Transverse colon (tissue), 4 donors: ENCODE measurements around the gene HIF3A. TPM values are rescaled to one million over a fixed set of nuclear protein-coding genes. Genes with fewer than 3 reads are reported as not detected.
"Not testable (repeated sequence)": the region's sequence is repeated elsewhere in the genome, so short reads cannot be mapped to it uniquely, and the experiment has no call there.

ENCODE experiments used
- DNase-seq: peaks from one replicate; pipeline ENCODE4 v3.0.0-alpha.2; 2019
- H3K27ac ChIP-seq, 4 donors: fragments of 200-600 bp; sonication (generic); 2 replicates each; pipeline ENCODE4 v1.5.1; 2016 to 2018; ENCODE audit warnings: inconsistent platforms in 4 of 4
- H3K27me3 ChIP-seq: fragments of 200-600 bp; sonication (generic); 2 replicates; pipeline ENCODE4 v1.5.1; 2017; ENCODE audit warnings: inconsistent platforms
- H3K36me3 ChIP-seq, 4 donors: fragments of 200-600 bp; sonication (generic); 2 replicates each; pipeline ENCODE4 v1.5.1; 2017 to 2019; ENCODE audit warnings: inconsistent platforms in 4 of 4
- H3K4me1 ChIP-seq, 4 donors: fragments of 200-600 bp; sonication (generic); 2 replicates each; pipeline ENCODE4 v1.5.1; 2017 to 2020; ENCODE audit warnings: inconsistent platforms in 4 of 4
- H3K4me3 ChIP-seq, 4 donors: fragments of 200-600 bp; sonication (generic); 1 replicate in 1 of 4; 2 replicates in 3 of 4; pipeline versions ENCODE4 v1.5.1 to v1.6.1; 2017 to 2019; ENCODE audit warnings: inconsistent platforms in 4 of 4
- H3K9me3 ChIP-seq, 2 donors: fragments of 200-600 bp; sonication (generic); 2 replicates each; pipeline ENCODE4 v1.5.1; 2017 to 2019; ENCODE audit warnings: inconsistent platforms in 2 of 2
- EP300 ChIP-seq: sonication (generic); formaldehyde crosslinking; IDR thresholded peaks from one replicate; pipeline ENCODE4 v1.6.1; 2017; ENCODE audit warnings: antibody characterized with exemption, low read depth
- POLR2A ChIP-seq: fragments of 450-650 bp; IDR thresholded peaks from one replicate; pipeline ENCODE4 v1.6.1; 2016; ENCODE audit warnings: antibody characterized with exemption, mild to moderate bottlenecking, moderate library complexity
- POLR2AphosphoS5 ChIP-seq, 3 donors: sonication (generic); formaldehyde crosslinking; IDR thresholded peaks; one replicate each; pipeline ENCODE4 v1.6.1; 2016; ENCODE audit warnings: antibody characterized with exemption in 3 of 3
- WGBS, 2 donors: methylation state at CpG; one replicate each; pipeline ENCODE4 v1.1.5; 2018; ENCODE audit warnings: low coverage in 1 of 2; 5-methylcytosine and 5-hydroxymethylcytosine counted together
- in situ Hi-C, 4 donors: fragments of 200-750 bp; cut with MboI; loops; one replicate each; pipeline versions ENCODE4 v1.15.0 to v1.15.1; 2017; ENCODE audit warnings: low sequenced_read_pairs in 3 of 4, low pct_ligation_motif_present in 1 of 4, low pct_unique_long_range_greater_than_20kb in 1 of 4
- intact Hi-C: fragments of 100-400 bp; cut with DNase I; formaldehyde crosslinking; loops from one replicate; pipeline ENCODE4 v1.15.1; 2023; ENCODE audit warnings: low total_unique reads
- total RNA-seq, 4 donors: library from RNA; depleted of rRNA; stranded (reverse); fragments of >200 nt; gene quantifications; one replicate each; pipeline ENCODE4 v1.1.0, GENCODE V29; 2016
- TF ChIP-seq, protein P1 (sequence below), 5 experiments: fragments of 200-600 bp in 3 of 5; fragments of 450-650 bp in 2 of 5; sonication (generic) in 3 of 5; IDR thresholded peaks; 1 replicate in 2 of 5; 2 replicates in 3 of 5; pipeline ENCODE4 v1.5.1; 2016 to 2017; ENCODE audit warnings: antibody characterized with exemption in 5 of 5, inconsistent platforms in 3 of 5, mild to moderate bottlenecking in 2 of 5, moderate library complexity in 1 of 5

HIF3A gene
- total RNA-seq, 4 donors from 2014 or later = 37.7 to 227 (median 97.5) TPM

DNA sequence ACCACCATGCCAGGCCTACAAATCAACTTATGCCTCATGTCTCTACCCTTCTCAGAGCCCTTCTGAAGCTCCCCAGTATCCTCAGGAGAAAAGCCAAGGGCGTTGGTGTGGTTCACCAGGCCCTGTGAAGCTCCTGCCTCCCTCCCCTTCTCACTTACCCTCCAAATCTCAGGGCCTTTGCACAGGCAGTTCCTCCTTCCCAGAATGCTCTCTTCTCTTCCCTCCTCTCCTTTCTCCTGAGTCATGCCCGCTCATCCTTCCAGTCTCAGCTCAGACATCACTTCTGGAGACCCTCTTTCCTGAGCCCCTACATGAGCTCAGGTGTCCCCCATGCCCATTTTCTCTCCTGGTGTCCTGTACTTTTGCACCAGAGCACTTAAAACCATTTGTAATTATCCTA is 20.5 kb downstream of the HIF3A start:
- WGBS, 2 donors = 60% methylated on average over 2 of the region's 2 CpGs; no CpG with 5 or more reads in 1 of the 2 donors
- no peak for DNase-seq
- H3K4me1 ChIP-seq = peaks cover 0 to 16% (median 3%) of the 10 kb centered on the region in 4 donors
- in situ Hi-C loops = no loop called here
- intact Hi-C loops = no loop called here
- H3K9me3 ChIP-seq = no peaks in the 10 kb centered on the region
- H3K27ac ChIP-seq = no peak overlapping the region
- H3K4me3 ChIP-seq = no peak overlapping the region
- TF ChIP-seq POLR2A (no peak), EP300 (no peak), POLR2AphosphoS5 (IDR thresholded peaks at IDR 0.05) (no peak)
- TF ChIP-seq, protein P1, sequence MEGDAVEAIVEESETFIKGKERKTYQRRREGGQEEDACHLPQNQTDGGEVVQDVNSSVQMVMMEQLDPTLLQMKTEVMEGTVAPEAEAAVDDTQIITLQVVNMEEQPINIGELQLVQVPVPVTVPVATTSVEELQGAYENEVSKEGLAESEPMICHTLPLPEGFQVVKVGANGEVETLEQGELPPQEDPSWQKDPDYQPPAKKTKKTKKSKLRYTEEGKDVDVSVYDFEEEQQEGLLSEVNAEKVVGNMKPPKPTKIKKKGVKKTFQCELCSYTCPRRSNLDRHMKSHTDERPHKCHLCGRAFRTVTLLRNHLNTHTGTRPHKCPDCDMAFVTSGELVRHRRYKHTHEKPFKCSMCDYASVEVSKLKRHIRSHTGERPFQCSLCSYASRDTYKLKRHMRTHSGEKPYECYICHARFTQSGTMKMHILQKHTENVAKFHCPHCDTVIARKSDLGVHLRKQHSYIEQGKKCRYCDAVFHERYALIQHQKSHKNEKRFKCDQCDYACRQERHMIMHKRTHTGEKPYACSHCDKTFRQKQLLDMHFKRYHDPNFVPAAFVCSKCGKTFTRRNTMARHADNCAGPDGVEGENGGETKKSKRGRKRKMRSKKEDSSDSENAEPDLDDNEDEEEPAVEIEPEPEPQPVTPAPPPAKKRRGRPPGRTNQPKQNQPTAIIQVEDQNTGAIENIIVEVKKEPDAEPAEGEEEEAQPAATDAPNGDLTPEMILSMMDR (IDR thresholded peaks at IDR 0.05) = no peak
- H3K36me3 ChIP-seq = no peaks in the 10 kb centered on the region
- no peaks in the 10 kb centered on the region for H3K27me3 ChIP-seq

DNA sequence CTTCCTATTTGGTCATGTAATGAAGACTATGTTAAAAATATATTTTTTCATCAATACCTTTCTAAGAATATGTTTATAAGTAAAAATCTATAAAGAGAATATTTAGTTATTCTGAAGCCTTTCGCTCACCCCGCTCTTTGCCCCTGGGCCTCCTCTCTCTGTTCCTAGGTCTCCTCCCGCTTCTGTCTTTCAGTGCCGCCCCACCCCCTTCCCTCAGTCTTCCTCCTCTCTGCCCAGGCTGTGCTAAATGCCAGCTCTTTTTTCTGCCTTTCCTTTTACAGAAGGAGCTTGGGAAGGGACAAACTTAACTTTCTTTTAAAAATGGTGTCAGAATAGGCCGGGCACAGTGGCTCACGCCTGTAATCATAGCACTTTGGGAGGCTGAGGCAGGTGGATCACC is 22.8 kb downstream of the HIF3A start:
- no peaks in the 10 kb centered on the region for H3K9me3 ChIP-seq
- in situ Hi-C loops (no loop called here), intact Hi-C loops (no loop called here)
- H3K4me3 ChIP-seq = no peak overlapping the region
- H3K27ac ChIP-seq = no peak overlapping the region
- DNase-seq = no peak
- peaks cover 0 to 6% (median 2%) of the 10 kb centered on the region in 4 donors for H3K4me1 ChIP-seq
- no peaks in the 10 kb centered on the region for H3K36me3 ChIP-seq
- 93% methylated on average over 6 of the region's 6 CpGs; no CpG with 5 or more reads in 1 of the 2 donors for WGBS, 2 donors
- TF ChIP-seq POLR2AphosphoS5 (IDR thresholded peaks at IDR 0.05) (no peak), POLR2A (no peak), EP300 (no peak)
- TF ChIP-seq, protein P1 (IDR thresholded peaks at IDR 0.05) = no peak
- no peaks in the 10 kb centered on the region for H3K27me3 ChIP-seq

DNA sequence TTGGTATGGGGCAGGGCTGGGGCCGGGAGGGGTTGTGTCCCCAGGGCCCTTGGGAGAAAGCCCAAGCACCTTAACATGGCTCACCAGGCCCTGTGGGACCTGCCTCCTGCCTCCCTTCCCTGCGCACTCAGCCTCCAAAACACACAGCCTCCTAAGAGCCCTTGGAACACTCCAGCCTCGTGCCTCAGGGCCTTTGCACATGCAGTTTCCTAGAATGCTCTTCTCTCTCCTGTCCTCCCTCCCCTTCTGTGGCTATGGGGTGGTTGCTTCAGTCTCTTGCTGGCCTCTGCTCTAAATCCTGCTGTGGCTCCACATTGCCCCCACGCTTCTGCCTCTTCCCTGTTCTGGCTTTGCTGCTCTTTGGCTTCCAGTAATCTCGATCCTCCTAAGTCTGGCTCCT is 23.7 kb downstream of the HIF3A start:
- in situ Hi-C loops = no loop called here
- no peaks in the 10 kb centered on the region for H3K9me3 ChIP-seq
- WGBS, 2 donors = 92 to 93% methylated on average over 2 to 5 of the region's 5 CpGs
- H3K4me3 ChIP-seq = no peak overlapping the region
- H3K27me3 ChIP-seq = no peaks in the 10 kb centered on the region
- no peak for DNase-seq
- intact Hi-C loops = no loop called here
- TF ChIP-seq POLR2AphosphoS5 (IDR thresholded peaks at IDR 0.05) = no peak
- TF ChIP-seq EP300 = no peak
- TF ChIP-seq POLR2A = no peak
- TF ChIP-seq, protein P1 (IDR thresholded peaks at IDR 0.05) = no peak
- peaks cover 0 to 4% (median 0%) of the 10 kb centered on the region in 4 donors for H3K4me1 ChIP-seq
- H3K36me3 ChIP-seq = no peaks in the 10 kb centered on the region
- no peak overlapping the region for H3K27ac ChIP-seq

DNA sequence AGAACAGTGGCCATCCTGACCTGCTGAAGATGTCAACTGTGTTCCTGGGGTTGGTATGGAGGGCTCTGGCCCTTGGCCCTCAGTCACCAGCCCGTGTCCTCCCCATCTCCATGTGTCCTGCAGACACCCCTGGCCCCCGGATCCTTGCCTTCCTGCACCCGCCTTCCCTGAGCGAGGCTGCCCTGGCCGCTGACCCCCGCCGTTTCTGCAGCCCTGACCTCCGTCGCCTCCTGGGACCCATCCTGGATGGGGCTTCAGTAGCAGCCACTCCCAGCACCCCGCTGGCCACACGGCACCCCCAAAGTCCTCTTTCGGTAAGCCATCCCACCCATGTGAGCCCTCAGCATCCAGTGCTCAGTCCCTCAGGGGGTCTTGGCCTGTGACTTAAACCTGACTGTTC is 24.8 kb downstream of the HIF3A start:
- Histone ChIP-seq H3K4me1 (no peaks in the 10 kb centered on the region), H3K36me3 (peaks cover 0 to 9% (median 3%) of the 10 kb centered on the region in 4 donors), H3K4me3 (no peak overlapping the region), H3K27ac (no peak overlapping the region), H3K27me3 (no peaks in the 10 kb centered on the region), H3K9me3 (peaks cover under 1 to 5% of the 10 kb centered on the region in 2 donors)
- TF ChIP-seq POLR2AphosphoS5 (IDR thresholded peaks at IDR 0.05) (no peak), EP300 (no peak), POLR2A (no peak)
- TF ChIP-seq, protein P1 (IDR thresholded peaks at IDR 0.05) = no peak
- 91 to 93% methylated on average over 3 to 12 of the region's 12 CpGs for WGBS, 2 donors
- intact Hi-C loops = no loop called here
- DNase-seq = no peak
- in situ Hi-C loops = no loop called here

DNA sequence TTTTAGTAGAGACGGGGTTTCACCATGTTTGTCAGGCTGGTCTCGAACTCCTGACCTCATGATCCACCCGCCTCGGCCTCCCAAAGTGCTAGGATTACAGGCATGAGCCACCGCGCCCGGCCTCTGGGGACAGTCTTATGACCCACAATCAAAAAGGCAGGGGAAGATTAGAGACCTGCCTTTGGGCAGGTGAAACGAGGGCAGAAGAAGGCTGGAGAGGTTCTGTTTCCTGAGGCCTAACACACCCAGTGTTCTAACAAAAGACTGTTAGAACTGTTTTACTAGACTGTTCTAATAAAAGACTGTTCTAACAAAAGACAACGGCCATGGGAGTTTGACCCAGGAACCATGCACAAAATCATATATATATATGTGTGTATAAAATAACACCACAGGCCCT is 26.4 kb downstream of the HIF3A start:
- in situ Hi-C loops, intact Hi-C loops: not testable (repeated sequence)
- 67 to 68% methylated on average over 1 to 9 of the region's 9 CpGs for WGBS, 2 donors

More for the DNA sequence above, 26.4 kb downstream of the HIF3A start:
- H3K36me3 ChIP-seq = peaks cover 0 to 14% (median 3%) of the 10 kb centered on the region in 4 donors
- H3K4me1 ChIP-seq, H3K27ac ChIP-seq, H3K27me3 ChIP-seq, H3K4me3 ChIP-seq, DNase-seq: not testable (repeated sequence)
- peaks cover 9 to 12% of the 10 kb centered on the region in 2 donors for H3K9me3 ChIP-seq
